GM12801 (cell line): ENCODE measurements around the gene KIF13A.

Source experiments
- TF ChIP-seq, protein P1 (sequence below): IDR thresholded peaks from one replicate; pipeline ENCODE4 v1.5.1; 2011; ENCODE audit warnings: control low read depth; ENCODE audit not compliant: insufficient read length; ENCODE audit errors: extremely low read depth

Gene KIF13A

DNA sequence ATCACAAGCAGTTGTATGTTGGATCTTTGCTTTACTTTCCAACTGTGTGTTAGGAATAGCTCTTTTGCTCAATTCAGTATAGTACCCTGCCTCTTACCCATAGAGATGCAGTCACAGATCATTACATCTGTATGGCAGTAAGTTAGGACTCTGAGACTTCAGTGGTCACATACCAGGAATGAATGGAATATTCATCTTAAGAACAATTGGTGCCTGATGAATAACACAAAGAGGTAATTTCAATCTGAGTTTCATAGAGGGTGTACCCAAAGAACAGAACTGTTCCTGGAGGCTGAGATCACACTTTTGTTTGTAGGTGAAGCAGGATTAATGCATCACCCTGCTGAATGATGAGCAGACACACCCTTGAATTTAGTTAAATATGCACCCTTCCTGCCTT lies 28.7 kb upstream of the KIF13A start:
- TF ChIP-seq, protein P1, sequence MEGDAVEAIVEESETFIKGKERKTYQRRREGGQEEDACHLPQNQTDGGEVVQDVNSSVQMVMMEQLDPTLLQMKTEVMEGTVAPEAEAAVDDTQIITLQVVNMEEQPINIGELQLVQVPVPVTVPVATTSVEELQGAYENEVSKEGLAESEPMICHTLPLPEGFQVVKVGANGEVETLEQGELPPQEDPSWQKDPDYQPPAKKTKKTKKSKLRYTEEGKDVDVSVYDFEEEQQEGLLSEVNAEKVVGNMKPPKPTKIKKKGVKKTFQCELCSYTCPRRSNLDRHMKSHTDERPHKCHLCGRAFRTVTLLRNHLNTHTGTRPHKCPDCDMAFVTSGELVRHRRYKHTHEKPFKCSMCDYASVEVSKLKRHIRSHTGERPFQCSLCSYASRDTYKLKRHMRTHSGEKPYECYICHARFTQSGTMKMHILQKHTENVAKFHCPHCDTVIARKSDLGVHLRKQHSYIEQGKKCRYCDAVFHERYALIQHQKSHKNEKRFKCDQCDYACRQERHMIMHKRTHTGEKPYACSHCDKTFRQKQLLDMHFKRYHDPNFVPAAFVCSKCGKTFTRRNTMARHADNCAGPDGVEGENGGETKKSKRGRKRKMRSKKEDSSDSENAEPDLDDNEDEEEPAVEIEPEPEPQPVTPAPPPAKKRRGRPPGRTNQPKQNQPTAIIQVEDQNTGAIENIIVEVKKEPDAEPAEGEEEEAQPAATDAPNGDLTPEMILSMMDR, result no peak

DNA sequence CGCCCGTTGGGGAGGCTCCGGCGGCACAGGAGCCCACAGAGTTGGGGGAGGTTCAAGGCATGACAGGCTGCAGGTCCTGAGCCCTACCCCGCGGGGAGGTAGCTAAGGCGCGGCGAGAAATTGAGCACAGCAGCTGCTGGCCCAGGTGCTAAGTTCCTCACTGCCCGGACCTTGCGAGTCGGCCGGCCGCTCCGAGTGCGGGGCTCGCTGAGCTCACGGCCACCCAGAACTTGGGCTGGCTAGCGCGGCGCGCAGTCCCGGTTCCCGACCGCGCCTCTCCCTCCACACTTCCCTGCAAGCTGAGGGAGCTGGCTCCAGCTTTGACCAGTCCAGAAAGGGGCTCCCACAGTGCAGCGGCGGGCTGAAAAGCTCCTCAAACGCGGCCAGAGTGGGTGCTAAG lies 23.9 kb upstream of the KIF13A start:
- TF ChIP-seq, protein P1, result no peak

- TF ChIP-seq, protein P1, result no peak
These were observed 17.0 kb upstream of the KIF13A start for GRCh38 chr6:18004256-18004985.

- TF ChIP-seq, protein P1, result no peak
These were observed 12.0 kb upstream of the KIF13A start for GRCh38 chr6:17999425-17999824.

DNA sequence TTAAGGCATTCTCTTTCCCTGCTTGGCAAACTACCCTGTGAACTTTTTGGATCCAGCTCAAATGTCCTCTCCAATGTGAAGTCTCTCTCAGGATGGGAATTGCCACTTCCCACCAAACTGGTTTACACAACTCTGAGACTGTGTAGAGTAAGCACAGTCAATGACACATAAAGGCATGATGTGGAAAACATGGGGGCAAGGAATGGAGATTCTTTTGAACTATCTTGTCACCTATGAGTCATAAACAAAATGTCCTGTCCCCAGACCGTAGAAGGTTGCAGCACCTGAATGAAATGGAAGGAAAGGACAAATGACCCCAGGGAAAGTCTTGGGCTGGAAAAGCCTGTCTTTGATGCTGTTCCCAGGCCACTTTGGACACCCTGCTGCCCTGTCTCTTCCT lies 11.0 kb upstream of the KIF13A start:
- TF ChIP-seq, protein P1, result no peak

DNA sequence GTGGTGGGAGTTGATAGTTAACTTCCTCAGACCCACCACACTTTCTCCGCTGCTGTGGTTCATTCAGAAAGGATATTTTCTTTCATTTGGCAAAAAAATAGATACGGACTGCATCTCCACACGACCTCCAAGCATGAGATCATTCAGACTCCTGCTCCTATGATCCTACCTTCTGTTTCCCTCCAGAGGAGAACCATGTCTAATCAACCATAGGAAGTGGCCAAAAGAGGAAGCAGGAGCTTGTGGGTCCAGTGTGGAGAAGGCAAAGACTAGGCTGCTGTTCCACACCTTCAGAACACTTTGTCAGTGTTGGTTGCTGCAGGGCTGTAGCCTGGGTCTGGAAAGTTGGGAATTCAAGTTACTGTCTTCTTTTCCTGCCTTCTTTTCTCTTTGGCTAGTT lies 10.6 kb upstream of the KIF13A start:
- TF ChIP-seq, protein P1, result no peak

- TF ChIP-seq, protein P1, result no peak
These were observed 8.0 kb upstream of the KIF13A start for GRCh38 chr6:17995414-17995813.
